GM12865 (cell line): ENCODE data around the gene FSIP1.

Source experiments
- DNase-seq: peaks from one replicate; pipeline ENCODE4 v3.0.0; 2010; ENCODE audit warnings: low read depth
- H3K4me3 ChIP-seq: 2 replicates; pipeline ENCODE4 v1.5.1; 2011; ENCODE audit warnings: mild to moderate bottlenecking, low read depth, low read length, control low read depth
- CTCF ChIP-seq: IDR thresholded peaks from 2 replicates; pipeline ENCODE4 v1.5.1; 2011; ENCODE audit warnings: low read length, control low read depth, low read depth, inconsistent platforms; ENCODE audit not compliant: insufficient read depth; ENCODE audit errors: missing control alignments

FSIP1 gene

GRCh38 chr15:39741258-39741657 lies 41.4 kb downstream of the FSIP1 start:
- no peak for TF ChIP-seq CTCF
- H3K4me3 ChIP-seq = no peak overlapping the region
- no peak for DNase-seq

GRCh38 chr15:39738998-39739397 lies 43.6 kb downstream of the FSIP1 start:
- TF ChIP-seq CTCF = no peak
- no peak overlapping the region for H3K4me3 ChIP-seq
- no peak for DNase-seq

GRCh38 chr15:39737196-39737550 lies 45.5 kb downstream of the FSIP1 start:
- TF ChIP-seq CTCF = no peak
- no peak for DNase-seq
- H3K4me3 ChIP-seq = no peak overlapping the region

GRCh38 chr15:39736412-39737195 lies 46.0 kb downstream of the FSIP1 start:
- no peak for DNase-seq
- TF ChIP-seq CTCF = no peak
- H3K4me3 ChIP-seq = no peak overlapping the region

- no peak overlapping the region for H3K4me3 ChIP-seq
- no peak for TF ChIP-seq CTCF
- no peak for DNase-seq
Measured at GRCh38 chr15:39735120-39735717, 47.4 kb downstream of the FSIP1 start.

GRCh38 chr15:39731266-39731665 lies 51.4 kb downstream of the FSIP1 start:
- no peak for TF ChIP-seq CTCF
- no peak for DNase-seq
- no peak overlapping the region for H3K4me3 ChIP-seq
